NCI-H1417 treated with DMSO at 0.1 percent for 48 hours (cell line): ENCODE results near the gene RETN.
A peak's percentile ranks its signal among the peaks of the same experiment; 100 is the strongest.
"Not testable (repeated sequence)": the region's sequence is repeated elsewhere in the genome, so short reads cannot be mapped to it uniquely, and the experiment has no call there.

ENCODE experiments used
- DNase-seq: peaks from one replicate; lab custom pipeline; 2025; lab: John Stamatoyannopoulos, UW

The RETN gene

GRCh38 chr19:7637374-7638256 is 31.2 kb upstream of the RETN start:
- no peak for DNase-seq

- DNase-seq, result no peak
Observed at GRCh38 chr19:7638802-7639465, 29.9 kb upstream of the RETN start.

- no peak for DNase-seq
Observed at GRCh38 chr19:7639863-7640348, 28.9 kb upstream of the RETN start.

- no peak for DNase-seq
Observed at GRCh38 chr19:7640803-7641202, 28.0 kb upstream of the RETN start.

- DNase-seq, result no peak
Observed at GRCh38 chr19:7641290-7642276, 27.3 kb upstream of the RETN start.

GRCh38 chr19:7642295-7643030 is 26.4 kb upstream of the RETN start:
- DNase-seq, result no peak

- DNase-seq, result no peak
Observed at GRCh38 chr19:7643031-7643415, 25.8 kb upstream of the RETN start.

GRCh38 chr19:7643629-7644549 is 25.0 kb upstream of the RETN start:
- DNase-seq, result not testable (repeated sequence)

GRCh38 chr19:7644550-7644877 is 24.3 kb upstream of the RETN start:
- DNase-seq, result no peak

GRCh38 chr19:7645163-7645562 is 23.7 kb upstream of the RETN start:
- DNase-seq, result no peak

- DNase-seq, result no peak
Observed at GRCh38 chr19:7645656-7646425, 23.0 kb upstream of the RETN start.

- DNase-seq, result no peak
Observed at GRCh38 chr19:7646426-7646700, 22.5 kb upstream of the RETN start.

- no peak for DNase-seq
Observed at GRCh38 chr19:7647156-7647555, 21.7 kb upstream of the RETN start.

GRCh38 chr19:7648265-7649014 is 20.4 kb upstream of the RETN start:
- DNase-seq, result no peak

- DNase-seq, result no peak
Observed at GRCh38 chr19:7650148-7650547, 18.7 kb upstream of the RETN start.

- peak; percentile 39 for DNase-seq
Observed at GRCh38 chr19:7652061-7652641, 16.7 kb upstream of the RETN start.

- no peak for DNase-seq
Observed at GRCh38 chr19:7654401-7654800, 14.4 kb upstream of the RETN start.

GRCh38 chr19:7655581-7655980 is 13.3 kb upstream of the RETN start:
- DNase-seq, result no peak
